Activated CD8-positive, alpha-beta T cell treated with anti-CD3 and anti-CD28 coated beads for 36 hours (primary cell): ENCODE results near the gene PLD5. TPM values are rescaled to one million over a fixed set of nuclear protein-coding genes. Genes with fewer than 3 reads are reported as not detected.

Experiments used
- ATAC-seq: fragments of 200-7000 bp; cut with Tn5 transposase; one replicate; pipeline ENCODE4 v1.10.0; 2021; ENCODE audit warnings: mild to moderate bottlenecking, moderate library complexity
- CTCF ChIA-PET: fragments of 350-600 bp; sonication (Branson Sonifier 250); formaldehyde crosslinking; loops from one replicate; lab custom pipeline; 2021; ENCODE audit warnings: antibody characterized with exemption; lab: Charles Lee
- POLR2A ChIA-PET: fragments of 350-600 bp; sonication (Branson Sonifier 250); formaldehyde crosslinking; loops from one replicate; lab custom pipeline; 2021; ENCODE audit warnings: antibody characterized with exemption; lab: Charles Lee
- DNase-seq: peaks from one replicate; pipeline ENCODE4 v3.0.0-alpha.2; 2020
- H3K27ac Mint-ChIP-seq: one replicate; pipeline ENCODE4 v1.8.0; 2021; ENCODE audit warnings: mild to moderate bottlenecking, mixed read lengths
- H3K27me3 Mint-ChIP-seq: one replicate; pipeline ENCODE4 v1.8.0; 2021; ENCODE audit warnings: mixed read lengths
- H3K36me3 Mint-ChIP-seq: one replicate; pipeline ENCODE4 v1.8.0; 2021; ENCODE audit warnings: low read depth, mixed read lengths
- H3K4me1 Mint-ChIP-seq: one replicate; pipeline ENCODE4 v1.8.0; 2021; ENCODE audit warnings: low read depth, mixed read lengths
- H3K4me3 Mint-ChIP-seq: one replicate; pipeline ENCODE4 v1.8.0; 2021; ENCODE audit warnings: mild to moderate bottlenecking, moderate library complexity, mixed read lengths
- H3K9me3 Mint-ChIP-seq: one replicate; pipeline ENCODE4 v1.8.0; 2021; ENCODE audit warnings: mixed read lengths
- CTCF ChIP-seq: fragments of 200-600 bp; IDR thresholded peaks from one replicate; pipeline ENCODE4 v1.8.0; 2022; ENCODE audit warnings: antibody characterized with exemption, mild to moderate bottlenecking
- intact Hi-C: fragments of 100-400 bp; cut with micrococcal nuclease; formaldehyde crosslinking; loops from one replicate; pipeline ENCODE4 v1.10.0; 2022
- total RNA-seq, 2 experiments: library from RNA; stranded (reverse); gene quantifications; one replicate each; pipeline ENCODE4 v1.2.3, GENCODE V29; 2021

Gene PLD5
- total RNA-seq, 2 experiments from 2014 or later: not detected

GRCh38 chr1:242178436-242178835, 346.1 kb downstream of the PLD5 start:
- CTCF ChIA-PET: no interaction called here
- no peak overlapping the region for H3K4me3 Mint-ChIP-seq
- H3K27ac Mint-ChIP-seq: no peak overlapping the region
- DNase-seq: no peak
- H3K9me3 Mint-ChIP-seq: peaks cover 8% of the 10 kb centered on the region
- no peaks in the 10 kb centered on the region for H3K4me1 Mint-ChIP-seq
- TF ChIP-seq CTCF: no peak
- peaks cover 2% of the 10 kb centered on the region for H3K27me3 Mint-ChIP-seq
- intact Hi-C loops: no loop called here
- POLR2A ChIA-PET: no interaction called here
- H3K36me3 Mint-ChIP-seq: no peaks in the 10 kb centered on the region
- ATAC-seq: no peak

- H3K4me3 Mint-ChIP-seq: no peak overlapping the region
- ChIA-PET CTCF (no interaction called here), POLR2A (no interaction called here)
- H3K9me3 Mint-ChIP-seq: no peaks in the 10 kb centered on the region
- no peak for ATAC-seq
- DNase-seq: no peak
- H3K36me3 Mint-ChIP-seq: no peaks in the 10 kb centered on the region
- TF ChIP-seq CTCF: no peak
- peaks cover 3% of the 10 kb centered on the region for H3K27me3 Mint-ChIP-seq
- H3K27ac Mint-ChIP-seq: no peak overlapping the region
- intact Hi-C loops: no loop called here
- no peaks in the 10 kb centered on the region for H3K4me1 Mint-ChIP-seq
Measured at GRCh38 chr1:242162140-242162539, 362.4 kb downstream of the PLD5 start.

- TF ChIP-seq CTCF: no peak
- Mint-ChIP-seq H3K9me3 (no peaks in the 10 kb centered on the region), H3K27me3 (no peaks in the 10 kb centered on the region), H3K27ac (no peak overlapping the region), H3K36me3 (no peaks in the 10 kb centered on the region), H3K4me1 (no peaks in the 10 kb centered on the region), H3K4me3 (no peak overlapping the region)
- ATAC-seq: no peak
- ChIA-PET POLR2A (no interaction called here), CTCF (no interaction called here)
- peak; percentile 7 for DNase-seq
- intact Hi-C loops: no loop called here
Measured at GRCh38 chr1:242147096-242147976, 377.2 kb downstream of the PLD5 start.

GRCh38 chr1:242146652-242147051, 377.8 kb downstream of the PLD5 start:
- no peaks in the 10 kb centered on the region for H3K4me1 Mint-ChIP-seq
- H3K4me3 Mint-ChIP-seq: no peak overlapping the region
- no peaks in the 10 kb centered on the region for H3K9me3 Mint-ChIP-seq
- TF ChIP-seq CTCF: no peak
- ChIA-PET POLR2A (no interaction called here), CTCF (no interaction called here)
- H3K27me3 Mint-ChIP-seq: no peaks in the 10 kb centered on the region
- ATAC-seq (no peak), DNase-seq (no peak)
- no peaks in the 10 kb centered on the region for H3K36me3 Mint-ChIP-seq
- intact Hi-C loops: no loop called here
- H3K27ac Mint-ChIP-seq: no peak overlapping the region

- no peaks in the 10 kb centered on the region for H3K4me1 Mint-ChIP-seq
- CTCF ChIA-PET: no interaction called here
- POLR2A ChIA-PET: no interaction called here
- DNase-seq (no peak), ATAC-seq (no peak)
- peaks cover 2% of the 10 kb centered on the region for H3K27me3 Mint-ChIP-seq
- no peak overlapping the region for H3K4me3 Mint-ChIP-seq
- no peak overlapping the region for H3K27ac Mint-ChIP-seq
- intact Hi-C loops: no loop called here
- no peaks in the 10 kb centered on the region for H3K9me3 Mint-ChIP-seq
- no peak for TF ChIP-seq CTCF
- no peaks in the 10 kb centered on the region for H3K36me3 Mint-ChIP-seq
Measured at GRCh38 chr1:242140836-242141235, 383.7 kb downstream of the PLD5 start.
